Purkinje cell (primary cell): ENCODE measurements around the gene TAF11L2. TPM values are rescaled to one million over a fixed set of nuclear protein-coding genes. Genes with fewer than 3 reads are reported as not detected.

Experiments
- polyA plus RNA-seq: library from polyadenylated mRNA; unstranded; fragments of >200 nt; fragmentation: Nextera tagmentation; gene quantifications from 2 replicates; pipeline ENCODE4 v1.2.1, GENCODE V29; 2014

Gene TAF11L2
- polyA plus RNA-seq = not detected in 2 replicates

DNA sequence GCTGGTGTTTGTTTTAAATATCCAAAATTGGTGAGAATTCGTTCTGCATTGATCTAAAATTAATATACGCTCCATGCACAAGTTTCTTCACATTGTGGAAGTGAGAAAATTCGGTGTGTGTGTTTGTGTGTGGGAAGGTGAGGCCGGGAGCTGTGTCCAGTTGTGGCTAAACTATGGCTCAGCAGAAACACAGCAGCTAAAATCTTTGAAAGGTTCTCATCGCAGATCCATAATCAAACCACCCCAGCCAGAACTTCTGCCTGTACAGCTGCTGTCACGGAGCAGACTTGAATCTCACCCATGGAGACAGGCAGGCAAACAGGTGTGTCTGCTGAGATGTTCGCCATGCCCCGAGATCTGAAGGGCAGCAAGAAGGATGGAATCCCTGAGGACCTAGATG is at the start of gene TAF11L2:
TAF11L2 (plus strand) TSS at position 301 of the 400 bp plus-strand sequence.

DNA sequence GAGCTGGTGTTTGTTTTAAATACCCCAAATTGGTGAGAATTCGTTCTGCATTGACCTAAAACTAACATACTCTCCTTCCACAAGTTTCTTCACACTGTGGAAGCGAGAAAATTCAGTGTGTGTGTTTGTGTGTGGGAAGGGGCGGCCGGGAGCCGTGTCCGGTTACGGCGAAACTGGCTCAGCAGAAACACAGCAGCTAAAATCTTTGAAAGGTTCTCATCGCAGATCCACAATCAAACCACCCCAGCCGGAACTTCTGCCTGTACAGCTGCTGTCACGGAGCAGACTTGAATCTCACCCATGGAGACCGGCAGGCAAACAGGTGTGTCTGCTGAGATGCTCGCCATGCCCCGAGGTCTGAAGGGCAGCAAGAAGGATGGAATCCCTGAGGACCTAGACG is 20.0 kb downstream of the TAF11L2 start, which contains the start of gene TAF11L3:
TAF11L3 (plus strand) TSS at position 301 of the 400 bp plus-strand sequence.

DNA sequence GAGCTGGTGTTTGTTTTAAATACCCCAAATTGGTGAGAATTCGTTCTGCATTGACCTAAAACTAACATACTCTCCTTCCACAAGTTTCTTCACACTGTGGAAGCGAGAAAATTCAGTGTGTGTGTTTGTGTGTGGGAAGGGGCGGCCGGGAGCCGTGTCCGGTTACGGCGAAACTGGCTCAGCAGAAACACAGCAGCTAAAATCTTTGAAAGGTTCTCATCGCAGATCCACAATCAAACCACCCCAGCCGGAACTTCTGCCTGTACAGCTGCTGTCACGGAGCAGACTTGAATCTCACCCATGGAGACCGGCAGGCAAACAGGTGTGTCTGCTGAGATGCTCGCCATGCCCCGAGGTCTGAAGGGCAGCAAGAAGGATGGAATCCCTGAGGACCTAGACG is 23.5 kb downstream of the TAF11L2 start, which contains the start of gene TAF11L4:
TAF11L4 (plus strand) TSS at position 301 of the 400 bp plus-strand sequence.

DNA sequence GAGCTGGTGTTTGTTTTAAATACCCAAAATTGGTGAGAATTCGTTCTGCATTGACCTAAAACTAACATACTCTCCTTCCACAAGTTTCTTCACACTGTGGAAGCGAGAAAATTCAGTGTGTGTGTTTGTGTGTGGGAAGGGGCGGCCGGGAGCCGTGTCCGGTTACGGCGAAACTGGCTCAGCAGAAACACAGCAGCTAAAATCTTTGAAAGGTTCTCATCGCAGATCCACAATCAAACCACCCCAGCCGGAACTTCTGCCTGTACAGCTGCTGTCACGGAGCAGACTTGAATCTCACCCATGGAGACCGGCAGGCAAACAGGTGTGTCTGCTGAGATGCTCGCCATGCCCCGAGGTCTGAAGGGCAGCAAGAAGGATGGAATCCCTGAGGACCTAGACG is 26.9 kb downstream of the TAF11L2 start, which contains the start of gene TAF11L5:
TAF11L5 (plus strand) TSS at position 301 of the 400 bp plus-strand sequence.

DNA sequence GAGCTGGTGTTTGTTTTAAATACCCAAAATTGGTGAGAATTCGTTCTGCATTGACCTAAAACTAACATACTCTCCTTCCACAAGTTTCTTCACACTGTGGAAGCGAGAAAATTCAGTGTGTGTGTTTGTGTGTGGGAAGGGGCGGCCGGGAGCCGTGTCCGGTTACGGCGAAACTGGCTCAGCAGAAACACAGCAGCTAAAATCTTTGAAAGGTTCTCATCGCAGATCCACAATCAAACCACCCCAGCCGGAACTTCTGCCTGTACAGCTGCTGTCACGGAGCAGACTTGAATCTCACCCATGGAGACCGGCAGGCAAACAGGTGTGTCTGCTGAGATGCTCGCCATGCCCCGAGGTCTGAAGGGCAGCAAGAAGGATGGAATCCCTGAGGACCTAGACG is 30.3 kb downstream of the TAF11L2 start, which contains the start of gene TAF11L6:
TAF11L6 (plus strand) TSS at position 301 of the 400 bp plus-strand sequence.

Other genes starting within 250 kb of the TAF11L2 start
- gene TAF11L3, start 20.1 kb downstream of the TAF11L2 start, polyA plus RNA-seq = not detected in 2 replicates
- not detected in 2 replicates for gene TAF11L4, start 23.6 kb downstream of the TAF11L2 start, polyA plus RNA-seq
- gene TAF11L5, start 27.0 kb downstream of the TAF11L2 start, polyA plus RNA-seq = not detected in 2 replicates
- gene TAF11L6, start 30.4 kb downstream of the TAF11L2 start, polyA plus RNA-seq = not detected in 2 replicates
- gene TAF11L7, start 87.5 kb downstream of the TAF11L2 start, polyA plus RNA-seq = not detected in 2 replicates
- gene TAF11L8, start 92.7 kb downstream of the TAF11L2 start, polyA plus RNA-seq = not detected in 2 replicates
- not detected in 2 replicates for gene TAF11L9, start 96.2 kb downstream of the TAF11L2 start, polyA plus RNA-seq
- not detected in 2 replicates for gene TAF11L10, start 99.6 kb downstream of the TAF11L2 start, polyA plus RNA-seq
- gene TAF11L11, start 106.0 kb downstream of the TAF11L2 start, polyA plus RNA-seq = not detected in 2 replicates
- gene TAF11L12, start 112.2 kb downstream of the TAF11L2 start, polyA plus RNA-seq = not detected in 2 replicates
- gene TAF11L13, start 133.9 kb downstream of the TAF11L2 start, polyA plus RNA-seq = not detected in 2 replicates
- not detected in 2 replicates for gene TAF11L14, start 136.2 kb downstream of the TAF11L2 start, polyA plus RNA-seq